Renal pelvis (tissue), 4 donors: ENCODE measurements around the gene STON2. TPM values are rescaled to one million over a fixed set of nuclear protein-coding genes. Genes with fewer than 3 reads are reported as not detected.
"Not testable (repeated sequence)": the region's sequence is repeated elsewhere in the genome, so short reads cannot be mapped to it uniquely, and the experiment has no call there.

Source experiments
- DNase-seq: peaks from one replicate; pipeline ENCODE4 v3.0.0-alpha.2; 2013
- polyA plus RNA-seq, 3 donors: library from polyadenylated mRNA; unstranded; fragments of 120-200 nt; gene quantifications; one replicate each; pipeline ENCODE4 v1.2.1, GENCODE V29; 2013; ENCODE audit not compliant: insufficient read length in 3 of 3

The STON2 gene
- polyA plus RNA-seq, 3 donors, result 39.6 to 68.3 (median 54.3) TPM

DNA sequence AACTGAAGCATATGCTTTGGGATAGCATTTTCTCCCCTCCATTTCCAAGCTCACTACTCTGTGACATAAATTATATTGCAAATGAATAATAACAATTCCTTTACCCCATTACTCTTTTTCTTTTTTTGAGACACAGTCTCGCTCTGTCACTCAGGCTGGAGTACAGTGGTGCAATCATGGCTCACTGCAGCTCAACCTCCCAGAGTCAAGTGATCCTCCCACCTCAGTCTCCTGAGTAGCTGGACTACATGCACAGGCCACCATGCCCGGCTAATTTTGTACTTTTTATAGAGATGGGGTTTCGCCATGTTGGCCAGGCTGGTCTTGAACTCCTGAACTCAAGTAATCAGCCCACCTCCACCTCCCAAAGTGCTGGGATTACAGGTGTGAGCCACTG is 130.1 kb downstream of the STON2 start:
- DNase-seq, result no peak

DNA sequence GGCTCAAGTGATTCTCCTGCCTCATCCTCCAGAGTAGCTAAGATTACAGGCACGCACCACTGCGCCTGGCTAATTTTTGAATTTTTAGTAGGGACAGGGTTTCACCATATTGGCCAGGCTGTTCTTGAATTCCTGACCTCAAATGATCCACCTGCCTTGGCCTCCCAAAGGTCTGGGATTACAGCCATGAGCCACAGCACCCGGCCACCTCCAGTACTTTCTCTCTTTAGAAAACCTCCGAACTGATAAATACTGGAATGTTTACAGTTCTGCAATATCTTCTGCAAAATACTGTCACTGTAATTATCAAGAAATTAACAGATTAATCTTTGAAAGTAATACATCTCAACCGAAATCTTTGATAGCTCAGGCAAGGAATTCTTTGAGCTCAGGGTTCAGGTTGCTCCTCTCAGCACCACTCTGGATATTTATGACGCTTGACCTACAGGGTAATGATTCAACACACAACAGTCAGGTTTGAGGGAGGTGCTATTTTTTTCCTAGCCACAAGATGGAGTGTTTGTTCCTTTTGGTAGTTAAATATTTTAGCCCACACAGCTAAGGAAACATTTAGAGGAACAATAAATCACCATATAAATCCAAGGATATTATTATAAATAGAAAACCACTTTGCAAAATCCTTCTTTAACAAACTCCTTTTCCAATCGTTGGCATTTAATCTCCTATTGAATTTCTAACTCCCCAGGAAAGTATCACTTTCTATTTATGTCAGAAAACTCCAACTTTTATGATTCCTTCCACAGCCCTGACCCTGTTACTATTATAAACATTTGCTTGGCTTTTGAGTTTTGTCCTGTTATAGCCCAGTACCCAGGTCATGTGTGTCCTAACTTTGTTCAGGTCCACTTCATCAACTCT is 130.8 kb downstream of the STON2 start:
- DNase-seq, result peak; percentile 85

DNA sequence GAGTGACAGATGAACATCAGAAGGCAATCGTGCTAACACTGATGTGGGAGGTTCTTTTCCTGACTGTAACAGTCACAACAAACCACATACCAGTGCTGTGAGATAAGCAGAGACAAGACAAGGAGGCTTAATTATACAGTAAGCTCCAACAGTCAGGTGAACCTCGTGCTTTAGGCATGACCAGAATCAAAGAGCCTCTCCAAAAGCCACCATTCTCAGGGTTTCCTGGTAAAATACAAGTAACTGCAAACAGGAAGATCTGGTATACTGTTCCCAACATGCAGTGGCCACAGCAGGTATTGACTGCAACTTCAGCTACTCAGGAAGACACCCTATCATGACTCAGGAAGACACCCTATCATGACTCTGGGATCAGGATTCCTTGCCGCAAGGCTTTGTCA is 132.1 kb downstream of the STON2 start:
- DNase-seq, result no peak

DNA sequence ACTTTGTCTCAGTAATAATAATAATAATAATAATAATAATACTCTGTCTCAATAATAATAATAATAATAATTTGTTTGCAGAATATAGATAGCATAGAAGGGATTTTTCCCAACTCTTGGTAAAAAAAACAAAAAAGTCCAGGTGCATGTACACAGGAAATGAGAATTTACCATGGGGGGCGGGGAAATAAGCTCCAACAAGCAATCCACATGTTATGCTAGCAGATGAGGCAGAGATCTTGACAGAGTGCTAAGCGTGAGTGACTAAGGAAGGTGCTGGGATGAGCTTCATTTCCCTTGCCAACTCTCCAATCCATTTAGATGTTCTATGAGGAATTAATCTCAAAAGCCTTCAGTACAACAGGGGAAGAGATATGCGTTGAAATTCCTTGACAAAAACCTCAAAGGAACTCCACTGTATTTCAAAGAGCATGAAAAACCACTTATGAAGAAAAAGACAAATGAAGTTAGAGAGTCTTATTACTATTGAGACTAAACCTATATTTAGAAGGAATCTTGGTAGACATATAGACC is 134.4 kb downstream of the STON2 start:
- no peak for DNase-seq

DNA sequence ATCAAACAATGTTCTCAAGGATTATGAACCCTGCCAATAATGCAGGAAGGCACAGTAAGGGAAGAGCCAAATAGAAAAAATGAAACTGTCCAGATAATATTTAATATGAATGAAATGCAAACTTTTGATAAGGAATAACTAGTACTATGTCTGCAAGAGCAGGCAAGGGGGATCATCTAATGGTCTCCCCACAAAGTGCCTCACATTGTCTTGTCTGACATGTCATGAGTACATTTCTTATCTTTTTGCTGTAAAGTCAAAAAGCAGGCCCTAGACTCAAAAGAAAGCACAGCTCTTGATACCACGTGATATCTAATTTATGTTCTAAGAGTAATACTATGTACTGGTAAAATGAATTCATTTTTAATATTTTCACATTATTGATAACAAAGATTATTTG is 135.5 kb downstream of the STON2 start:
- DNase-seq, result no peak

DNA sequence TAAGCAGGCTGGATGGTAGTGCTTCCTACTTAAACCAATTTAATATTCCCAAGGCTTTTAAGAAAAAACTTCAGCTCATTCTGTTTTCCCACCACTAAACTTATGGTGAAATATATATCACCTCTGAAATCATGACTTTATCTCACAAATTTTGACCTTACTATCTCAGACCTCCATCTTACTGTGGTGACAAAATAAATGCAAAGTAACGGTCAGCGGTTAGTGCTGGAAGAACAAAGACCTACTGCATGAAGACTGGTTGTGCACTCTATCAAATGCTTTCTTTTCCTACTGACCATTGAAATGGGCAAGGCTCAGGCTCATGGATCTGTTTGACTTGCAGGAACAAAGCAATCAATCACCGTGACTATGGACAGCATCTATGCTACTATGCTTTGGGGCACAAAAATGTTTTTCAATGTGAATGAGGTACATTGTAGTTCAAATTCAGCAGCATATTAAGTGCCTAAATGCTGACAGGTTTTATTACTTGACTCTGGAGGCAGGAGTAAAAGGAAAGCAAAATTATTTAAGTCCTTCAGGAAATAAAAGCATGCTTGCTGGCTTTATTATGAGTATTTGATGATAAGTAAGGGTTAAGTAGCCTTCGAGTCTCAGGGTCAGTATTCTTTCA is 136.2 kb downstream of the STON2 start:
- no peak for DNase-seq

DNA sequence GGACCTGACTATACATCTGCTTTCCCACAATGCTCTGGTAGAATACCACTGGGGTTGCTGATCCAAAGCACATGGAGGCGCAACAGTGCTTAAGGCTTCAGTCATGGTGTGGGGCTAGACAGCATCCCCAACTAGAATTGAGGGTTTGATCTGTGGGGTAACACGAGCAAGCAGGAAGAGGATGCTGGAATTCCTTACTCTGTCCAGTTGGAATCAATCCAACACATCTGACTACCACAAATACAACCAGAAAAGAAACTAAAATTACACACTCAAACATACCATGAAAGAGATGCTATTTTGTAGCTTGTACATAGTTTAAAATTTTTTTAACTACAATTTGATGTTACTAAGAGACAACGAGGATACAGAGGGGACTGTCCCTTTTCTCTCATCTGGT is 138.9 kb downstream of the STON2 start:
- no peak for DNase-seq

DNA sequence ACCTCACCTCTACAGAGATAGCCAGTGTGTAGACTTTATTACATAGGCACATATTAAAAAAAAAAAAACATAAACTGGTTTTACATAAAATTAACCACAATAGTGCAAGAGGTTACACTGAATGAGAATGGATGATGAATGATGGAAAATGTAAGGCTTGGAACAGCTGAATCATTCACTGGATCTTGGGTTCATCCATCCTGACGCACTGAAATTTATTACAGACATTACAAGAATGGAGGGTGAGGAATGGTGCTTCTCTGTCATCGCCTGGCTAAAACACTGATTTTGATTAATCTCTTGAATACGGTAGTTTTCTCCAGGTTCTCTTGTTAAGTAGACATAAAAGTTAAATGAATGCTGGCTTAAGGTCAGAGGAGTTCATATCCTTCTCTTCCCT is 139.4 kb downstream of the STON2 start:
- DNase-seq, result no peak

DNA sequence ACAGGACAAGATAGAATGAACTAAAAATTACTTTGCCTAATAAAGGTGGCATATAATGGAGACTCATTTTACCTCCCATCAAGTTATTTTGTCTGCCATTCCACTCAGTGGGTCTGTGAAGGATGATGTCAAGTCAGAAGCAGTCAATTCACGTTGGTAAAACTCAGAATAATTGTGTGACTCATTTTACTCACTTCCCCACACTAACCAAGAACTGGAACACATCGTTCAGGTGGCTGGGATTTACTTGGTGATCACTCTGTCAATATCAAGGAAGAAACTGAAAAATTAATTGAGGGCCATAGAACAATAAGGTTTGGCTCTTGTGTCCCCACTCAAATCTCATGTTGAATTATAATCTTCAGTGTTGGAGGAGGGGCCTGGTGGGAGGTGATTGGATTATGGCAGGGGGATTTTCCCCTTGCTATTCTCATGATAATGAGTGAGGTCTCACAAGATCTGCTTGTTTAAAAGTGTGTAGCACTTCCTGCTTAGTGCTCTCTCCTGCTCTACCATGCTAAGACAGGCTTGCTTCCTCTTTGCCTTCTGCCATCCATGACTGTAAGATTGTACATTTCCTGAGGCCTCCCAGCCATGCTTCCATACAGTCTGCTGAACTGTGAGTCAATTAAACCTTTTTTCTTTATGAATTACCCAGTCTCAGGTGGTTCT is 143.7 kb downstream of the STON2 start:
- no peak for DNase-seq

DNA sequence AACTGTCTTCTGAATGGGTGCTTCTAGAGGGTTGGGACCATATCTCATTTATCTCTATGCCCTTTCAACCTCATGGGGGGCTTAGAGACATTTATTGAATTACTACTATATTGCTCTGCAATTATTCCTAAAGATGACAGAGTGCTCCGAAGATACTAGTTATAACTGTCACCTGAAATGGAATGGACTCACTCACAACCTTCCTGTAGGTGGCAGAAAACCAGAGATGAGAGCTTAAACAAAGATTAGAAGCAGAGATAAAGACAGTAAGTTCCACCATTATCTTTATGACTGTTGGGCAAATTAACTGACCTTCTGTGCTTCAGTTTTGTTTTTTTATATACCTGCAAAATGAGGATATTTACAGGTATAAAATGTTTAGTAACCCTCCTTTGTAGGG is 147.8 kb downstream of the STON2 start:
- DNase-seq, result no peak

DNA sequence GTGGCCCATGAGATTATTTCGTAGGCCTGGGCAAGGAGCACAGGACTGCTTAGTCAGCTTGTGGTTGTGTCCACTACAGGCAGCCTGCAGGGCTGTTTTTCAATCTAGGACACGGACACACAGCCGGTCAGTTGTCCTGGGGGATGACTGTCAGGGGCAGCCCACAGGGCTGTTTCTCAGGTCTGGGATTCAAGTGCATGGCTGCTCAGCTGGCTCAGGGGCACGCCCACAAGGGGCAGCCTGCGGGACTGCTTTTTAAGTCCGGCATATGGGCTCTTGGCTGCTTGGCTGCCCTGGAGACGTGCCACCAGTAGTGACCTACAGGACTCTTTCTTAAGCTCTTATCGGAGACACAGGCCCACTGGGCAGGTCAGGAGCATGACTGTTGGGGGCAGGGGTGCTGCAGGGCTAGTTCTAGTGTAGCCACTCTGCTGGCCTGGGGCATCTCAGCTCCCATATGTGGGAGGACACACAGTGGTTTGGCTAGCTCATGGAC is 152.8 kb downstream of the STON2 start:
- DNase-seq, result no peak

DNA sequence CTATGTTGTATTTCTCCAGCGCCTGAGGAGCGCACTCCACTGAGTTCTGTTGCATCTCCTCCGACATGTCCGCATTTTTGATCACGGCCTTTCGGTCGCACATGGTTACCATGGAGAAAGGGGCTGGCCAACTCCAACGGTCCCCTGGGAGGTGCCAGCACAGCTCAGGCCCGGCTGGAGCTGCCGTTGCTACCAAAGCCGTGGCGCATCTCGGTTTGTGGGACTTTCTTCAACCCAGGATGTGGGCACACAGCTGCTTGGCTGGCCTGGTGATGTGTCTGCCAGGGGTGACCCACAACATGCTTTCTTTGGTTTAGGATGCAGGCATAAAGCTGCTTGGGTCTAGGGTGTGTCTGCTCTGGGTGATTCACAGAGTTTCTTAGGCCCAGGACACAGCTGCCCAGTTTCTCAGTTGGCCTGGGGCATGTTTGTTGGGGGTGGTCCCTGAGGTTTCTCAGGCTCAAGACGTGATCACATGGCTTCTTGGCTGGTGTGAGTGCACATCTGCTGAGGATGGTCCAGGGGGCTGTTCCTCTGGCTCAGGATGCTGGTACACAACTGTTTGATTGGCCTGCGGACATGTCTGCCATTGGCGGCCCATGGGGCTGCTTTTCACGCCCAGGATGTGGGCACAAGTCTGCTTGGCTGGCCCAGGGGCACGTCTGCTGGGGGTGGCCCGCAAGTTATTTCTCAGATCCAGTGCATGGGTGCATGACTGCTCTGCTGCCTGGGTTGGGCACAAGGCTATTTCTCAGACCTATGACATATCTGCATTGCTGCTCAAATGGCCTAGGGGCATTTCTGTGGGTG is 153.5 kb downstream of the STON2 start:
- no peak for DNase-seq

DNA sequence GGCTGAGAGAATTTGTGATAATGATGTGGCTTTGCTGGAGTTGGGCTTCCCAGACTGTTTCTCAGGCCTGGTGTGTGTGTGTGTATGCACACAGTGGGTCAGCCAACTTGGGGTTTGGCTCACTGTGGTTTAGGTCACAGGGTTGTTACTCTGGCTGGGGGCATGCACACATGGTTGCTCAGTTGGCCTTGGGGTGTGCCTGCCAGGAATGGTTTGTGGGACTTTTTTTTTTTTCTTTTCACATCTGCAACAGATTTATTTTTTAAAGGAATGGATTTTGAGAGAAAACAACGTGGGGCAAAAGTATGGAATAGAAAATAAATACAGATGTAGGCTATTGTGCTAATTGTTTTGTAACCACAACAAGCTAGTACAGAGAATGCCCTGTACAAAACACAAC is 154.4 kb downstream of the STON2 start:
- DNase-seq, result no peak

DNA sequence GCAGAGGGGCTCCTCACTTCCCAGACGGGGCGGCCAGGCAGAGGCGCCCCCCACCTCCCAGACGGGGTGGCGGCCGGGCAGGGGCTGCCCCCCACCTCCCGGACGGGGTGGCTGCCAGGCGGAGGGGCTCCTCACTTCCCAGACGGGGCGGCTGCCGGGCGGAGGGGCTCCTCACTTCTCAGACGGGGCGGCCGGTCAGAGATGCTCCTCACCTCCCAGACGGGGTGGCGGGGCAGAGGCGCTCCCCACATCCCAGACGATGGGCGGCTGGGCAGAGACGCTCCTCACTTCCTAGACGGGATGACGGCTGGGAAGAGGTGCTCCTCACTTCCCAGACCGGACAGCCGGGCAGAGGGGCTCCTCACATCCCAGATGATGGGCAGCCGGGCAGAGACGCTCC is 155.7 kb downstream of the STON2 start:
- not testable (repeated sequence) for DNase-seq

DNA sequence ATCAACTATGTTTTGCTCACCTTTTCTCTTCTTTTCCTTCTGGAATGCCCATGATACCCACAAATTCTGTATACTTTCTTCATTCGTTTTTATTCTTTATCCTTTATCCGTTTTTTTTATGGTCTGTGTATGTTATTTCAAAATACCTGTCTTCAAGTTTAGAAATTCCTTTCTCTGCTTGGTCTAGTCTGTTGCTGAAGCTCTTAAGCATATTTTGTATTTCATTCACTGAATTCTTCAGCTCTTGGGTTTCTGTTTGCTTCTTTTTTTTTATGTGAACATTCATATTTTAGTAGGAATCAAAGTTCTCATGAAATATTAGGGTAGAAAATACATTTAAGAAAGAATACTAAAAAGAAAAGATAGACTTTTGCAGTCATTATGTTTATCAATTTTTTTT is 156.6 kb downstream of the STON2 start:
- DNase-seq, result no peak

DNA sequence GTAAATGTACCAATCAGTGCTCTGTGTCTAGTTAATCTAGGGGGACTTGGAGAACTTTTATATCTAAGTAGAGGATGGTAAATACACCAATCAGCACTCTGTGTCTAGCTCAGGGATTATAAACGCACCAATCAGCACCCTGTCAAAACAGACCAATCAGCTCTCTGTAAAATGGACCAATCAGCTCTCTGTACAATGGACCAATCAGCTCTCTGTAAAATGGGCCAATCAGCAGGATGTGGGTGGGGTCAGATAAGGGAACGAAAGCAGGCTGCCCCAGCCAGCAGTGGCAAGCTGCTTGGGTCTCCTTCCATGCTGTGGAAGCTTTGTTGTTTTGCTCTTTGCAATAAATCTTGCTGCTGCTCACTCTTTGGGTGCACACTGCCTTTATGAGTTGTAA is 163.3 kb downstream of the STON2 start:
- not testable (repeated sequence) for DNase-seq

DNA sequence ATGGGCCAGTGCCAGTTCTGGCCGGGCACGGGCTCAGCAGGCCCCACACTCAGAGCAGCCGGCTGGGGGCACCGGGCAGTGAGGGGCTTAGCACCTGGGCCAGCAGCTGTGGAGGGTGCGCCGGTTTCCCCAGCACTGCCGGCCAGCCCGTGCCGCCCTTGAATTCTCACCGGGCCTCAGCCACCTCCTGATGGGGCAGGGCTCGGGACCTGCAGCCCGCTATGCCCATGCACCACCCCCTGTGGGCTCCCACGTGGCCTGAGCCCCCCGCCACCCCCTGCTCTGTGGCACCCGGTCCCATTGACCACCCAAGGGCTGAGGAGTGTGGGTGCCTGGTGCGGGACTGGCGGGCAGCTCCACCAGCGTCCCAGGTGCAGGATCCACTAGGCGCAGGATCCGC is 164.0 kb downstream of the STON2 start:
- DNase-seq, result no peak

DNA sequence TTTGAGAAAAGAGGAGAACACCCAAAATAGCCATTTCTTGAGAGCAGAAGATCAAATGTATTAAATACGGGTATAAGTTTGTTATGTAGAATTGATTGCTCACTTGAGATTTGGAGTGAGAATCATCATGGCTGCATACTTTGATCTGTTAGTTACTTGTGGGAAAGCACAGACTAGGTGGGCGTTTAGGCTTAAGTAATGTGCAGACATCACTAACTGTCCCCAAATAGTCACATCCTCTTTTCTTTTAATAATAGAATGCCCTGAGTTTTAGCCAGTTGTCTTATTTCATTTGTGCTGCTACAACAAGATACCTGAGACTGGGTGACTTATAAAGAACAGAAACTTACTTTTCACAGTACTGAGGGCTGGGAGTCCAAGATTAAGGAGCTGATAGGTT is 165.0 kb downstream of the STON2 start:
- DNase-seq, result no peak

DNA sequence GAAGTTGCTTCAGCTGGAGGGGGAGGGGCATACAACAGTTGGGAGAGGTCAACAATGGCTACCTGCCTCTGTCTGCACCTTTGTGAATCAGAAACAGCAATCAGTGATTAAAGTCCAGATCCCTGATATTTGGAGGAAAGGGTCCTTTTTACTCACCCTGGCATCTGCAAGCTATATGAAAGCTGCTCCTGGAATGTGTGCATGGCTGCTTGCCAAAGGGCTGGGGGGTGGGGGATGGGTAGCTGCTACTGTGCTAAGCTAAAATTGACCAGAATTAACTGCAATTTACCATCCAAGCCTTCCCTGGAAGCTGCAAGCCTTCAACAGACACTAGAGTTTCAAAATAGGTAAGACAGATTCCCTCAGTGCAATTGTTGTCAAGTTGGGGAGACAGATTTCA is 165.8 kb downstream of the STON2 start:
- DNase-seq, result peak; percentile 52

DNA sequence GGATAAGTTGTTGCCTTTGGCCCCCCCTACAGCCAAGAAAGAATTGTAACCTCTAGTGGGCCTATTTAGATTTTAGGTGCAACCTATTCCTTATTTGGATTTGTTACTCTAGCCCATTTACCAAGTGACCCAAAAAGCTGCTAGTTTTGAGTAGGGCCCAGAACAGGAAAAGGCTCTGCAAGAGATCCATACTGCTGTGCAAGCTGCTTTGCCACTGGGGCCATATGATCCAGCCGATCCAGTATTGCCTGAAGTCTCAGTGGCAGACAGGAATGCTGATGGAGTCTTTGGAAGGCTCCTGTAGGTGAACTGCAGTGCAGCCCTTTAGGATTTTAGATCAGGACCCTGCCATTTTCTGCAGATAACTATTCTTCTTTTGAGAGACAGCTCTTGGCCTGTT is 166.5 kb downstream of the STON2 start:
- DNase-seq, result no peak

DNA sequence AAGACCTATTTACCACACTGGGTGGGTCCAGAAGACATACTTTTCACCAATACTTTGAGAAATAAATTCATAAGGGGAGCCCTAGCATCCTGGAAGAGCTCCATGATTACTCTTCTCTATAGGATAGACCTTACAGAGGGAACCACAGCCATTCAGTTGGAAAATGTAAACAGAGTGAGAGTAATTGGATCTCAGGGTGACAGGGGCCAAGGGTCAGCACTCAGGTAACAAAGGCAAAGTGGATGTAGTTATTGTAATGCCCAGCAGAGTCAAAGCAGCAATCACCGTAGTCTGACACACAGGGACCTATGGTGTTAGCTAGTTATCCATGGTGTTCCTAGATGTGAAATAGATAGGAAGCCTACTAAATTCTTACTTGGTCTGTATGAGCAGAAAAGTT is 168.6 kb downstream of the STON2 start:
- DNase-seq, result no peak

DNA sequence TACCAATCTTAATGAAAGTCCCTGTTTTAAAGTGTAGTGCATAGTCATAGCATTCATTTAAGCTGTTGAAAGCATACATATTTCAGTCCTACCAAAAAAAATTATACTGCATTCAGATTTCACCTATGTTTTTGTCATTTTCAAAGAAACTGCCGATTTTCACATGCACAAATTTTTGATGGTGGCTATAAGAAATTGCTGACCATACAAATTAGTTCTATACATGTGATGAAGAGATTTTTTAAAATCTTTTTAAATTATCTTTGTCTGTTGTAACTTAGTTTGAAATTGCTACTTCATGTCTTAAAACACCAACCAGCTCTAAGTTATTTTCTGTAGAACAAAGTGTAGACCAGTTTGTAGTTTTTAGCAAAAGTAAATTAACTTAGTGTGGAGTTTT is 175.9 kb downstream of the STON2 start:
- no peak for DNase-seq
